Inferior parietal cortex (tissue), 1 donor: ENCODE data around the gene MKI67.

Source experiments
- DNase-seq: peaks from one replicate; pipeline ENCODE4 v3.0.0-alpha.2; 2016; ENCODE audit errors: extremely low spot score

MKI67 gene

DNA sequence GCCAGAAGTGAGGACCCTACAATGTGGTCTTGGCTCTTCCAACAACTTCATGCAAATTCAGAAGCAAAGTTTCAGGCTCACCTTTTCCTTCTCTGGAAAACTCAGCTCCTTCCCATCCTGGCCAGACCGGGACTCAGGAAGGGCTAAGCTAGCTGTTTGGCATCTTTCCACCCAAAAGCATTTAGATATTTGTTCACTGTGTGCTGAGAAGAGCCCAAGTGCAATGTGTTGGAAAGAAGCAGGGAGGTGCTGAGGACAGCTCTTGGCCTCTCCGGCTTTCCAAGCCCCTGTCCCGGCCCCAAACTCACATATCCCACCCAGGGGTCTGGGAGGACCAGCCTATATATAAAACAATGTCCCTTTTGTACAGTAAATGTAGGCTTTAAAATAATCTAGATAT is 44.5 kb downstream of the MKI67 start:
- DNase-seq: no peak

DNA sequence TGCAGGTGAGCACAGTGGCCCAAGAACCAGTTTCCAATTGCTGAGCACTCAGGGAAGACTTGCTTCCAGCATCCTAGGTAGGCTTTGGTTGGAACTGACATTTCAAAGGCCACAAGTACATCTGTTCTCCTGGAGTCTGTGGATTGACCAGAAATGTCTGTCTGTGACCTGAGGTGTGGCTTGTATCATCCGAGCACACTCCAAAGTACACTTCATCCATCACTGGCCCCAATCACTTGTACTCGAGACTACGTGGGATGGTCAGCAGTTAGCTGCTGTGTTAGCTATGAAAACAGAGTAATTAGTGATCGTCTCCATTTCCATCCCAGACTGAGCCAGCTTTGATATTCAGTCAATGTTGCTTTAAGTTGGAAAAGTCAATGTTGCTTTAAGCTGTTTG is 45.0 kb downstream of the MKI67 start:
- DNase-seq: no peak

DNA sequence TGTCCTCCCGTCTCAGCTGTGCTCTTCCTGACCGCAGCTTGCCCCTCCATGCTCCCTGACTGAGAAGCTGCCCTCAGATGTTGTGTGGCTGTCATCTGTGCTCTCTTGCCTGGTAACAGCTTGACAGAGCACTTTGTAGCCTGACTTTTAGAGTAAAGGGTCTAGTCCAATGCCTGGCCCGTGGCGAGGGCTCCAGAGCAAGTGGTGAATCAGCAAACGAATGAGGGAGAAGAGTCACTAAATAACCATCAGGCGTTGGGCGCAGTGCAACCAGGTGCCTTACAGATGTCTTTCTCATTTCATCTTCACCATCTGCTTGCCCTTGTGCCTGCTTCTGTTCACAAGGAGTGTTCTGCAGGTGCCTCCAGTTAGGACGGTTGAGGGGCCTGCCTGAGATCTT is 45.6 kb downstream of the MKI67 start:
- no peak for DNase-seq

DNA sequence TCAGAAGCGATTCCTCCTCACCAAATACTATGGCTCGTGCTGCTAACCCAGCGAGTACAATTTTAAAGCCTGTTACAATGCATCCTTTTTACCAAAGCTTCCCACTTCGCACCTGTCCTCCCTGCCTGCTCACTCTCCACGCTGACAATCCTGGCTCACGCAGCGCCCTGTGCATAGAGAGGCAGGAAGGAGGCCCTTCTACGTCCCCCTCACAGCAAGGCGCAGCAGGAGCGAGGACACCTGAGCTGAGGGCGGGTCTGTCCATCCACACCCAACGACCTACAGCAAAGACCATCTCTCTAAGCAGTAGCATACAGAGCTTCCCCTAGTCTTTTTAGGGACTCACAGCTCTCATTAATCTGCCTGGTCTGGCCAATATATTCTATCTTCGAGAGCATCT is 46.0 kb downstream of the MKI67 start:
- DNase-seq: no peak

DNA sequence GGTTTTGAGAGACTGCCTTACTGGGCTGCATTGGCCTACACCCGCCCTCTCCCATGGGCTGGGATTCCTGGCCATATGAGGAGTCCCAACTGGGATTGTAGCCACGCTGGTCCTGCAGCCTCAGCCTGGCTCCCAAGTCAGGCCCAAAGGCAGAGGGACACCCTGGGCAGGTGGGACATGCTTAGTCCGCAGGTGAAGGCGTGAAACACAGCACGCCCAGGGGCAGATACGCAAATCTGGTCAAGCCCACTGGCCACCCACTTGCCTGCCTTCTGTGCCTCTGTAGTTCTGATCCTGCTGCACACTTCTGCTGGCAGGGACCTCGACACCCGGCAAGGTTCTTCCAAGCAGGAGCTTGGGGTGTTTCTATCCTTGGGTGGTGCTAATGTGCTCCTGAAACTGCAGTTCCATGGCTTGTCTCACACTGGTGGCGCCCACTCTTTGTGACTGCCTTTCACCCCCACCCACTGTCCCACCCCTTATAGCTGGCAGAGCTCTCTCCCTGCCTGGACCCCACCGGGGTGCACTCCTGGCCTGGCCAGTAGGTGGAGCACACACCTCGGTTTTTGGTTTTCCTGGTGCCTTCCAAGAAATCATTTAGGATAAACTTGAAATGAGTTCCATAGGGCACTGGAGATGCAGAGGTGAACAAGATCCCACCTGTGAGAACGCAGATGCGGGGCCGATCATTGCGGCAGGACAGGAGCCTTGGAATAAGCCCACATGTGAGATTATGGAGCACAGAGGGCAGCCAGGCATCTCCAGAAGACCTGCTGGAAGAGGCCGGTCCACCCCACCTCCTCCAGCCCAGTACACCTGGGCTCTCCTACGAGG is 47.9 kb downstream of the MKI67 start:
- peak; percentile 50 for DNase-seq

DNA sequence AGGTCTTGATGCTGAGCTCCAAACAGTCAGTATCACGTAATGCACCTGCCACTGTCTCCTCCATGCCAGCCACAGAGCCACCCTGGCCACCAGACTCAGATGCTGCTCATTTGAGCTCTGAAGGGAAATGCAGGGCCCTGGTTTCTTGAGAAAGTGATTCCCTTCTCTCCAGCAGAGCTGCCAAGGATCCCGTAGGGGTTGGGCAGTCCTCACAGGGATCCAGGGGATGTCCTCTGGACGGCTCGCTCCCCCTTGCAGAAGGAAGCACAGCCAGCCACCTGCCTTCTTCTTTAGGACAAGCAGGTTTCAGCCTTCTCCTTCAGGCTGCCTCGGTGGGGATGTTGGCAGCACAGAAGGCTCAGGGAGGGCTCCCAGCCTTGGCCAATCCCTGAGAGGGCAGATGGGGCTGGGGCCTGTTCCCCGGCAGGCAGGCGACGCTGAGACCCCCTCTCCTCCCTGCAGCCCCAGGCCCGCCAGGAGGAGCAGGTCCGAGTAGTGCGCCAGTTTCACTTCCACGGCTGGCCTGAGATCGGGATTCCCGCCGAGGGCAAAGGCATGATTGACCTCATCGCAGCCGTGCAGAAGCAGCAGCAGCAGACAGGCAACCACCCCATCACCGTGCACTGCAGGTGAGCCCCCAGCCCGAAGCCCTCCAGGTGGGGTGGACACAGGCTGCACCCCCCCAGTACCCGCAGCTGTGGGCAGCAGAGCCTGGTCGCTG is 48.9 kb downstream of the MKI67 start:
- no peak for DNase-seq

DNA sequence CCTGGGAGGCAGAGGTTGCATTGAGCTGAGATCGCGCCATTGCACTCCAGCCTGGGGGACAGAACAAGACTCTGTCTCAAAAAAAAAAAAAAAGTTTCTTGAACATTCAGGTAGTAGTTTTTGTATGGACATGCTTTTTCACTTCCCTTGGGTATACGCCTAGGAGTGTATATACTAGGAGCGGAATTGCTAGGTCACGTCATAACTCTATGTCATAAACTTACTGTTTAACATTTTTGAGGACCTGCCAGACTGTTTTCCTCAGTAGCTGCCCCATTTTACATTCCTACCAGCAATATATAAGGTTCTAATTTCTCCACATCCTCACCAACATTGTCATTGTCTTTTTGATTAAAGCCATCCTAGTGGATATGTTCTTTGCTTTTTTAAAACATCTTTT is 51.6 kb downstream of the MKI67 start:
- DNase-seq: no peak

DNA sequence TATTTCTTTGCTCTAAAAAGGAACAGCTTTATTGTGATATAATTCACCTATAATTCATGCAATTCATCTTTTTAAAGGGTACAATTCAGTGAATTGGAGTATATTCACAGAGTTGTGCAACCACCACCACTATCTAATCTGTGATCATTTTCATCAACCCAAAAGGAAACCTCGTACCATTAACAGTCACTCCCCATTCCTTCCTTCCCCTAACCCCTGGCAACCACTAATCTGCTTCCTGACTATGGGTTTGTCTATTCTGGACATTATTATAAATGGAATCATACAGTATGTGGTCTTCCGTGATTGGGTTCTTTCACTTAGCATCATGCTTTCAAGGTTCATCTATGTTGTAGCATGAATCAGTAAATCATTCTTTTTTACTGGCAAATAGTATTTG is 52.3 kb downstream of the MKI67 start:
- no peak for DNase-seq

DNA sequence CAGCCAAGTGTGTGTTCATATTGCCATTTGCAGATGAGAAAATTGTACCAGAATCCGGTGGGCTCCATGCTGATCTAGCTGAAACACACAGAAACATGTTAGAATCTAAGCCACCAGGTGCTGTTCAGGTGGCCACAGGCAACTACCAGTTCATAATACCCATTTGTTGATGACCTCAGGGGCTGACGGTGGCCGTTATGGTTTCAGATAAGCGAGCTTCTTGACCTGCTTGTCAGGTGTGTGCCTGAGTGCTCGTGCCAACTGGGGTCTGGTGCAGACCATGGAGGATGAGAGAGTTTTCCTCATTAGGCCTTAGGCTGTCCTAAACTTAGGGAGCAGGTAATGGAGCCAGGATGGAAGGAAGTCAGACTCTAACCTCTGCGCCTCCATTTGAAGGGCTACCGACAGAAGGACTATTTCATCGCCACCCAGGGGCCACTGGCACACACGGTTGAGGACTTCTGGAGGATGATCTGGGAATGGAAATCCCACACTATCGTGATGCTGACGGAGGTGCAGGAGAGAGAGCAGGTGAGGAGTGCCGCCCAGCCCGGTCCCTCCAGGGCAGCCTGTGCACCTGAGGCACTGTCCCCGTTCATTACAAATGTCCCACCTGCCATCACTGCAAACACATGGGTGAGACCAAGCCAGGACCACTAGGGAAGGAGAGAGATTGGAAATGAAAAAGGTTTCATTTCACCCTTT is 53.1 kb downstream of the MKI67 start:
- DNase-seq: no peak

DNA sequence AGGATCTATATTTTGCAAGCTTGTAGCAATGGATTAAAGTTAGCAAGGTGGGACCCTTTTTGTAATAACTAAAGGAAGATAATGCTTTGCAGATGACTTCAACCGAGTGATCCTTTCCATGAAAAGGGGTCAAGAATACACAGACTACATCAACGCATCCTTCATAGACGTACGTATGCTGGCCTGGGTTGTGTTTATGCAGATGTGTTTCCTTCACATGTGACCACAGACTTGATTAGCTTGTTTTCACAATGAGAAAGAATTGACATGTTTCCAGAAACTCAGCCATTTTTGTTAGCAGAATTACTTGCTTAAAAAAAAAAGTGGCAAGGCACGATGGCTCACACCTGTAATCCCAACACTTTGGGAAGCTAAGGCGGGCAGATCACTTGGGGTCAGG is 54.2 kb downstream of the MKI67 start:
- DNase-seq: no peak

DNA sequence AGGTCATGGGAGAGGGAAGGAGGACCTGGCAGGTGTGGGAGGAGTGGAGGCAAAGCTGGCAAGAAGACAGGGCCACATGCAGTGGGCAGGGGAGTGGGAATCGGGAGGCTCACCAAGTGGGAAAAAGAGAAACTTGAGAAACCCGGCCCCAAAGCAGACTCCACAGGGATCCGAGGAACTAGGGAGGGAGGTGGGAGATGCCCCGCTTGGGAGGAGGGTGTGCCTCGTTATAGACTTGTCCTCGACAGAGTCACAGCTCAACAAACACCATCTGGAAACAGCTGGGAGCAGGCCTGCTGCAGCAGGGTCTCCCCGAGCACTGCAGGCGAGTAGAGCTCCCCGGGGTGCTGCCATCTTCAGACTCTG is 54.8 kb downstream of the MKI67 start:
- no peak for DNase-seq

DNA sequence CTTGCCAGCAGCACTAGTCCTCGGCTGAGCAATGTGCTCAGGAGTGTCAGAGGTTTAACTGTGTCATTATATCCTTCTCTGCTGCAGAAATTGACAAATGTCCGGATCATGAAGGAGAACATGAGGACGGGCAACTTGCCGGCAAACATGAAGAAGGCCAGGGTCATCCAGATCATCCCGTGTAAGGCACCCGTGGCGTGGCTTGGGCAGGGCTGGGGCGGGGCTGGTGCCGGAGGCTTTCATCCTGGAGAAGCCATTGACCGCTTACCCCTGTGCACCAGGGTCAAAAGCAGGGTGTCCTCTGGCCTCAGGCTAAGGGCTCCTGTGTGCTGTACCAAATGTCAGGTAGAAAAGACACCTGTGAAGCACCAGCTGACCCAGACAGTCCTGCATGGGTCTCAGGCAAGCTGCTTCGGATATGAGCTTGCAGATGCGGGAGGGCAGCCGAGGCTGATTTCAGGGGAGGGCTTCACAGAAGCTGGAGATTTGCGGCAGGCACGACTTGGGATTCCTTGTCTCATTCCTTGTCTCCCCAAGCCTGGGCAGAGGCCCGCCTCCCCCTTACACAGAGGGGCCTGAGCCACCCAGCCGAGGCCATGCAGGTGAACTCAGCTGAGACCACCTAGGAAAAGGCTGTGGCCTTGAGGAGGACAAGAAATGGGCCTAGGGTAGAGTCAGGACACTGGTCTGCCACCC is 55.4 kb downstream of the MKI67 start:
- DNase-seq: no peak

DNA sequence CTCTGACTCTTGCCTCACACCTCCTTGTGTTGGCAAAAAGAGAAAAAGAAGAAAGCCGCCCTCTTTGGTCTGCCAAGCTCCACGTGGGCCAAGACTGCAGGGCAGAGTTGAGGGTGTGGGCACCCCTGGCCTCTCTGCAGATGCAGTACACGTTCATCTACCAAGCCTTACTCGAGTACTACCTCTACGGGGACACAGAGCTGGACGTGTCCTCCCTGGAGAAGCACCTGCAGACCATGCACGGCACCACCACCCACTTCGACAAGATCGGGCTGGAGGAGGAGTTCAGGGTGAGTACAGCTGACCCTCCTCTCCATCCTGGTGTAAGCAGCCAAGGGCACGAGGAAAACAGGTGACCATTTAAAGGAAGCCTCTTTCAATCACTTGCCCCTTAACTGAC is 56.1 kb downstream of the MKI67 start:
- no peak for DNase-seq

DNA sequence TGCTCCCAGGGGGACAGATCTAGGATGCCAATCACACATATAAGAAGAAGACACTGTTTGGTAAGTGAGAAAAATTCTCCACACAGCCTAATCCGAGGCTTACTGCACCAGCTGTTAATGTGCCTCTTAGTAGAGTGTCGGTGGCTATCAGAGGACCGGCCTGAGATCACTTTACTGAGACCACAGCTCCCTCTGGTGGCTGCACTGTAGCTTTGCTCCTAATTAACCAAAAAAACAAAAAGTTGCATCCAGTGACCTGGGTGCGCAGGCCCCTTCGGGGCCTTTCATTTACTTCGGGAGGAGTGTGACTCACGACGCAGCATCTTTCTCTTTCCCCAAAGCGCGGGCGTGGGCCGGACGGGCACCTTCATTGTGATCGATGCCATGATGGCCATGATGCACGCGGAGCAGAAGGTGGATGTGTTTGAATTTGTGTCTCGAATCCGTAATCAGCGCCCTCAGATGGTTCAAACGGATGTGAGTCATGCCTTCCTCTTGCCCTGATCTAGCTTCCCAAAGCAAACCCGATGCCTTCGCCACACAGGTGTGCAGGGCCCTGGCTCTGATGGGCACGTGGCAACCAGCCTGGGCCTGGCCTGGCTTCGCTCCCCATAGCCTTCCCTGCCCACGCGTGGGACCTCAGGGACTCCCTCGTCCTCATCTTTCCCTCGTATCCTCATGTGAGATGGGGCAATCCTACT is 56.7 kb downstream of the MKI67 start:
- DNase-seq: peak; percentile 82

DNA sequence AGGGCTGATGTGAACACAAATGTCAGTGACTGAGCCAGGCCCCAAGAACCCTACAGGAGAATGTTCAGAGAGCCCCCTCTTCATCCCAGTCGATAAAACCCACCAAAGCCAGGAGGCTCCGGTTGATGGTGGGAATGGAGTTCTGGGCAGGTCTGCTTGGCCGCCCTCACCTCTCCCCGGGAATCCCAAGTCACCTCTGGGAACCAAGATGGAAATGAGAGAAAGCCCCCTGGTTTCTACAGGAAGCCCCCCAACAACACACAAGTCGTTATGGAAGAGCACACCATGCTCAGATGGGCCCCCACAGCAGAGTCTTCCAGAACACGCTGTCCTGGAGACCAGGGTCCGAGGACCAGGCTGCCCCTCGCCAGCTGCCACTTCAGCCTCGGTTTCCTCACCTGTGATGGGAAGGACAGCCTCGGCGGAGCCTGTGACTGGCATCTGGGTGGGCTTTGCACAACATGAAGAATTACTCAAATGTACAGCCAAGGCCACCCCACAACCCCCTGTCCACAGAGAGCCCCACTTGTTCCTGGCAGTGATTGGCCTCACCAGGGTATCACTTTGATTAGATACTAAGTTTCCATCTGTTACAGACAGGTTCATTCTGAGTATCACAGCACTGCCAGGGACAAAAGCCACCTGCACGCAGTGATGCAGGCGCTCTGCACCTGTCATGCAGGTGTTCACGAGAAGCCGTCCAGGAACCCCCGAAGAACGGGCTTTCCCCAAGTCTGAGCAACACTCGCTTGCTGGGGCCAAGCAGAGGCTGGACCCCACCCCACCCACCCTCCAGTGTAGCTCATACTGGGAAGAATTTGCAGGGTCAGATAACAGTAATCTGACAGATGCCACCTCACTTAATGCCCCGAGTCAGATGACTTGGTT is 57.6 kb downstream of the MKI67 start:
- no peak for DNase-seq

DNA sequence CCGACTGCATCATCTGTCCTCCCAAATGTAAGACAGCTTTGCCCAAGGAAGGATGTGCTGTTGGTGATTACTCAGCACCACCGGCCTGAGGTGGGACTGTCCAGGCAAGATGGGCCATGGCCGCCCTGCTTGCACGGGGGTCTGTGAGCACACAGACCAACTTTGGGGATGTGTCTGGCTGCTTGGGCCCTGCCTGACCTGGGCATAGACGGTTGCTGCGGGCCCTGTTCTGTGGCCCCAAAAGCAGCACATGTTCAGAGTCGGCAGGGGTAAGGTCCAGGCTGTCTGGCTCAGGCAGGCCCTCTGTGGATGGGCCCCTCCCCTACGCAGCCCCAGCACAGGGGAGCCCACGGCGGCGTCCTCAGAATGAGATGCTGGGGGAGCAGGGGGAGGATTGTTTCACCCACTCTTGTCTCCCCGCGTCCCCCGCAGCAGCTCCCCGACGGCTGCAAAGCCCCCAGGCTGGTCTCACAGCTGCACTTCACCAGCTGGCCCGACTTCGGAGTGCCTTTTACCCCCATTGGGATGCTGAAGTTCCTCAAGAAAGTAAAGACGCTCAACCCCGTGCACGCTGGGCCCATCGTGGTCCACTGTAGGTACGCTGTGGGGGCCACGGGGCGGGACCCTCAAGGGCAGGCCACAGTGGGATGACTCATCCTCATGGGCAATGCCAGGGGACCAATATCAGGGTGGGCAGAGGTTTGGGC is 58.4 kb downstream of the MKI67 start:
- DNase-seq: no peak

DNA sequence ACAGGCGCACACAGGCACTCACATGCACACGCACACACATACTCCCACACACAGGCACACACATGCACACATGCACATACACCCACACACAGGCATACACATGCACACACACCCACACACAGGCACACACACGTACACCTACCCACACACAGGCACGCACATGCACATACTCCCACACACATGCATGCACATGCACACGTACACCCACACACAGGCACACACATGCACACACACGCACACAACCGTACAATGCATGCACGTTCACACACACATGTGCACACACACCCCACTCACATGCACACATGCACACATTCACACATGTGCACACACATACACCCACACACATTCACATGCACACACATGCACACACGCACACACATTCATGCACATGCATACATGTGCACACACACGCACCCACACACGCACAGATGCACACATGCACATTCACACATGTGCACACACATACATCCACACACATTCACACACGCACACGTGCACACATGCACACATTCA is 59.3 kb downstream of the MKI67 start:
- DNase-seq: no peak

DNA sequence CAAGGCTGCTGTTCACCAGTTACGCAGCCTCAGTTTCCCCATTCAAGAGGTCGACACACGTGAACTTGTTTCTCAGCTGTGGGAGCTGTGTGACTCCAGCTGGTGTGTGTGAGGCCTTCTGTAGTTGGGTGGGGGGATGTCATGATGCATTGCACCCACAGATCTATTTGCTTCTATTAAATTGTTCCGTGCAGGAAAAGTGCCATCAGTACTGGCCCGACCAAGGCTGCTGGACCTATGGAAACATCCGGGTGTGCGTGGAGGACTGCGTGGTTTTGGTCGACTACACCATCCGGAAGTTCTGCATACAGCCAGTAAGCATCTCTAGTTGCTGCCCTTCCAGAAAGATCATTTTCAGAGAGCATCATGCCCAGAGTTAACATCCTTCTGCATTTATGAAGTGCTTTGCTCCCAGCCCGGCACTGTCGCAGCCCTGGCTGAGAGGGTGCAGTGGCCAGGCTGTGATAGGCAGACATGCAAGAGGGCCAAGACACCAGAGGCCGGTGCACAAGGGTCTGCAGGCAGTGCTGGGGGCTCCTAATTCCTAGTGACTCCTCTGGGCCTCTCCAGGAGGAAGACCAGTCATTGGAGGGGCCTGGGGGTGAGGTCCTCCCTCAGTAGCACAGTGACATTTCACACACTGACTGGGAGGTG is 60.2 kb downstream of the MKI67 start:
- DNase-seq: no peak

DNA sequence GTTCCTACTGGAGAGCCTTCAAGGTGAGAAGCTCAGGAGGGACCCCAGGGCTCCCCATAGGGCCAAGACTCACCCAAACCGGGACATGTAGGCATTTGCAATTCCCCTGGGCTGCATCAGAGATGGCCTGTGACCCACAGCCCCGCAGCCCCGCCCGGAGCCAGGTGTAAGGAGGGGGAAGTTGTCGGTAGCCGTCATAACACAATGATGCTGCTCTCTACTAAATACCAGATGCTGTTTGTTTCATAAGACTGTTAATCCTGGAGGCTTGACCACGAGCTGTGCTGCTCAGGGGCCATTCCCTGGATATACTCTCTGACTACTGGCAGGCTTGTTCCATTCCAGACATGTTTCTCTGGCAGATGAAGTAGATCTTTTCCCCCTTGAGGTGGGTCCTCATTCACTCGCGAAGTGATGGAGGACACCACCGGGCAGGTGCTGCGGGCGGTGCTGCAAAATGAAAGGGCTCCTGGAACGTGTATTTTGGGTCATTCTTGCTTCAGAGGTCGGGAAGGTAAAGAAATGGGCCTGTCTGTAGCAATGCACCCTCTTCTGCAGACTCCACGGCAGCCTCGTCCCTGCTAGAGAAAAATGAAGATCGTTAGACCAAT is 61.1 kb downstream of the MKI67 start:
- DNase-seq: no peak
